Upper lobe of left lung (tissue), 4 donors: ENCODE measurements around the gene CSRP1.

ENCODE experiments used
- EP300 ChIP-seq, 4 donors: sonication (generic); formaldehyde crosslinking; IDR thresholded peaks; one replicate each; pipeline ENCODE4 v1.5.1; 2017; ENCODE audit warnings: antibody characterized with exemption in 4 of 4, control low read depth in 2 of 4
- POLR2A ChIP-seq, 4 donors: fragments of 450-650 bp; IDR thresholded peaks; one replicate each; pipeline ENCODE4 v1.5.1; 2016 to 2017; ENCODE audit warnings: antibody characterized with exemption in 4 of 4, mild to moderate bottlenecking in 2 of 4
- TF ChIP-seq, protein P1 (sequence below), 6 experiments: fragments of 450-650 bp in 4 of 6; fragments of 200-600 bp in 2 of 6; sonication (generic) in 2 of 6; IDR thresholded peaks; one replicate each; pipeline ENCODE4 v1.5.1; 2016 to 2019; ENCODE audit warnings: antibody characterized with exemption in 6 of 6

DNA sequence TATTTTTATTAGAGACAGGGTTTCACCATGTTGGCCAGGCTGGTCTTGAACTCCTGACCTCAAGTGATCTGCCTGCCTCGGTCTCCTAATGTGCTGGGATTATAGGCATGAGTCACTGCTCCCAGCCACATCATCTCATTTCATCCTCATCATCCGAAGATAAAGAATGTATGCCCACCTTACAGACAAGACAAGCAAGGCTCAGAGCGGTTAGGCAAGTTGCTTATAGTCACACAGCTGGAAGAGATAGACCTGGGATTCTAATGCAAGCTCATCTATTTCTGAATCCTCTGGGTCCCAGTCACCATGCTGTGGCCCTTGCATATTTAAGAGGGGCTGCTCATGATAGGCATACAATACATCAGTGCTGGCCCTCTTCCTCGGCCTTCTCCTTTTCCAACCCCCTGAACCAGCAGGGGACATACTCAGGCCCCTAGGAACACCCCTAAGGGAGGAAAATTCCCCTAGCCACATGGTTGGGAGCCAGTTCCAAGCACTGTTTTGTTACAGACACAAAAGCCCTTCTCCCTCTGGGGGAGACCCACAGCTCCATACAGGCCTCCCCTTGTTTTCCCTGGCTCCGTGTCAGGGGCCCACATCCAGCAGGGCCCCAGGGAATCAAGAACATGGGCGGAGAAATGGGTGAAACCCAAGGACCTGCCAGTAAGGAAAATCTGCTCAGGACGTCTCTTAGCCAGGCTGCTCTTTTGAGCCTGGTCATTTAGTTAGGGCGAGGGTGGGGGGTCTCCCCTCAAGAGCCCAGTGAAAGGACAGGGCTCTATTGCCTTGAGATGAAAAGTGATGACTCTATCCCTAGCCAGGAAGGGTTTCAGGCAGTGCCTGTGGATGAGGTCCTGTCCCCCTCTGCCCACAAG is 6.9 kb downstream of the CSRP1 start:
- TF ChIP-seq, protein P1, sequence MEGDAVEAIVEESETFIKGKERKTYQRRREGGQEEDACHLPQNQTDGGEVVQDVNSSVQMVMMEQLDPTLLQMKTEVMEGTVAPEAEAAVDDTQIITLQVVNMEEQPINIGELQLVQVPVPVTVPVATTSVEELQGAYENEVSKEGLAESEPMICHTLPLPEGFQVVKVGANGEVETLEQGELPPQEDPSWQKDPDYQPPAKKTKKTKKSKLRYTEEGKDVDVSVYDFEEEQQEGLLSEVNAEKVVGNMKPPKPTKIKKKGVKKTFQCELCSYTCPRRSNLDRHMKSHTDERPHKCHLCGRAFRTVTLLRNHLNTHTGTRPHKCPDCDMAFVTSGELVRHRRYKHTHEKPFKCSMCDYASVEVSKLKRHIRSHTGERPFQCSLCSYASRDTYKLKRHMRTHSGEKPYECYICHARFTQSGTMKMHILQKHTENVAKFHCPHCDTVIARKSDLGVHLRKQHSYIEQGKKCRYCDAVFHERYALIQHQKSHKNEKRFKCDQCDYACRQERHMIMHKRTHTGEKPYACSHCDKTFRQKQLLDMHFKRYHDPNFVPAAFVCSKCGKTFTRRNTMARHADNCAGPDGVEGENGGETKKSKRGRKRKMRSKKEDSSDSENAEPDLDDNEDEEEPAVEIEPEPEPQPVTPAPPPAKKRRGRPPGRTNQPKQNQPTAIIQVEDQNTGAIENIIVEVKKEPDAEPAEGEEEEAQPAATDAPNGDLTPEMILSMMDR (IDR thresholded peaks at IDR 0.05), result no peak
- TF ChIP-seq POLR2A (IDR thresholded peaks at IDR 0.05) (no peak), EP300 (IDR thresholded peaks at IDR 0.05) (no peak)
